ENCODE data around the gene CSNK1G1. TPM values are rescaled to one million over a fixed set of nuclear protein-coding genes. Genes with fewer than 3 reads are reported as not detected.
"Not testable (repeated sequence)": the region's sequence is repeated elsewhere in the genome, so short reads cannot be mapped to it uniquely, and the experiment has no call there.

The CSNK1G1 gene
- total RNA-seq, 1 donor = 34.0 TPM

DNA sequence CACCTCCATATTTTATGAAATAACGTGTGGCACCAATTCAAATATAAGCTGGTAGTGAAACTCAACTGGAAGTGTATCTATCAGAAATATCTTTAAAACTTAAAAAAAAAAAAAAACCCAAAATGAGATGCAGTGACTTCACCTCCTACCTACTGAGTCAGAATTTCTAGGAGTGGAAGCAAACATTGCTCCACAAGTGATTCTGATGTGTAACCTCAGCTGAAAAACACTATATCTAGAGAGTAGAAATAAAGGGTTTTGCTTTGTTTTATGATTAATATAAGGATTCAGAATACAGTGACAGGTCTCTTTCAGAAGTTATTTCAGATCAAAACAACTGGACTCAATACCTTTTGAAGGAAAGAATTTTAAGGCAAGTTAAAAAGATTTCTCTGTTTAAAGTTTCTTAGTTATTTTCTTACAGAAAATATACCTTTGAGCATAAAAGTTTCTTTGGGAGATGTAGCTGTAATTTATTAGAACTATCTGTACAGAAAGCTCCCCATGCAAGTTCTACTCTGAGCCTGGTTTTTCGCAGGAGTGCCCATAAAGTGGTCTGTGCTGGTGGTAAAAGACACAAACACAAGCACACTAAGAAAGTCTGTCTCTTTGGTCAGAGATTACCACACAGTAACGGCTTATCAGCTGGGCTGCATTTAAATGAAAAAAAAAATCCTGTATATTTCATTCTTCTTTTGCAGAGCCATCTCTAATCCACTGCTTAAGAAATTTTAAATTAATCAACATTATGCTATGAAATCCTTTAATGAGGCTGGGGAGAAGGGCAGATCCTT lies 133.2 kb downstream of the CSNK1G1 start:
- H3K27ac ChIP-seq (ENCODE audit: low read depth, low read length) = peak overlapping the region; percentile 17
- DNase-seq (ENCODE audit: insufficient read length, low spot score, missing footprints) = no peak
- no peak for TF ChIP-seq CTCF (IDR thresholded peaks at IDR 0.05; ENCODE audit: extremely low read depth, low read depth, low read length)

GRCh38 chr15:64221911-64222310 lies 134.1 kb downstream of the CSNK1G1 start:
- DNase-seq (ENCODE audit: insufficient read length, low spot score, missing footprints); H2AFZ ChIP-seq (ENCODE audit: low read length); H3K36me3 ChIP-seq (ENCODE audit: insufficient read depth, low read length); H3K27me3 ChIP-seq (ENCODE audit: insufficient read depth, low read length); H3K9me3 ChIP-seq (ENCODE audit: low read depth, low read length); H3K27ac ChIP-seq (ENCODE audit: low read depth, low read length); H3K4me3 ChIP-seq (ENCODE audit: insufficient read depth, low read length); H3K4me2 ChIP-seq (ENCODE audit: insufficient read depth, low read length): not testable (repeated sequence)
- H4K20me1 ChIP-seq (ENCODE audit: insufficient read depth, low read length) = peaks cover 35% of the 10 kb centered on the region
- peaks cover 62% of the 10 kb centered on the region for H3K79me2 ChIP-seq (ENCODE audit: insufficient read depth, low read length)
- peaks cover 15% of the 10 kb centered on the region for H3K4me1 ChIP-seq (ENCODE audit: insufficient read depth, low read length)

More for the DNA sequence above, 133.2 kb downstream of the CSNK1G1 start:
- H3K4me3 ChIP-seq (ENCODE audit: insufficient read depth, low read length) = no peak overlapping the region
- H2AFZ ChIP-seq (ENCODE audit: low read length) = no peak overlapping the region
- peaks cover 68% of the 10 kb centered on the region for H3K79me2 ChIP-seq (ENCODE audit: insufficient read depth, low read length)
- H3K9me3 ChIP-seq (ENCODE audit: low read depth, low read length) = peaks cover 2% of the 10 kb centered on the region
- no peaks in the 10 kb centered on the region for H3K27me3 ChIP-seq (ENCODE audit: insufficient read depth, low read length)
- H4K20me1 ChIP-seq (ENCODE audit: insufficient read depth, low read length) = peaks cover 35% of the 10 kb centered on the region
- peaks cover 15% of the 10 kb centered on the region for H3K4me1 ChIP-seq (ENCODE audit: insufficient read depth, low read length)
- no peak overlapping the region for H3K4me2 ChIP-seq (ENCODE audit: insufficient read depth, low read length)
- no peaks in the 10 kb centered on the region for H3K36me3 ChIP-seq (ENCODE audit: insufficient read depth, low read length)

DNA sequence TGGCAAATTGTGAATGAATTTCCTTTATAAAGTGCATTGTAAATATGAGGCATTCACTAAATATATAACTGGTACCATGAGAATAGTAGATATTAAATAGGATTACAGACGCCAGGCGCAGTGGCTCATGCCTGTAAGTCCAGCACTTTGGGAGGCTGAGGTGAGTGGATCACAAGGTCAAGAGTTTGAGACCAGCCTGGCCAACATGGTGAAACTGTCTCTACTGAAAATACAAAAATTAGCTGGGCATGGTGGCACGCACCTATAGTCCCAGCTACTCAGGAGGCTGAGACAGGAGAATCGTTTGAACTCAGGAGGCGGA lies 138.6 kb downstream of the CSNK1G1 start:
- not testable (repeated sequence) for H4K20me1 ChIP-seq (ENCODE audit: insufficient read depth, low read length); H3K9me3 ChIP-seq (ENCODE audit: low read depth, low read length); DNase-seq (ENCODE audit: insufficient read length, low spot score, missing footprints); H2AFZ ChIP-seq (ENCODE audit: low read length); H3K4me3 ChIP-seq (ENCODE audit: insufficient read depth, low read length); H3K4me1 ChIP-seq (ENCODE audit: insufficient read depth, low read length); H3K4me2 ChIP-seq (ENCODE audit: insufficient read depth, low read length); H3K27ac ChIP-seq (ENCODE audit: low read depth, low read length); H3K27me3 ChIP-seq (ENCODE audit: insufficient read depth, low read length)
- peaks cover 11% of the 10 kb centered on the region for H3K36me3 ChIP-seq (ENCODE audit: insufficient read depth, low read length)
- peaks cover 33% of the 10 kb centered on the region for H3K79me2 ChIP-seq (ENCODE audit: insufficient read depth, low read length)

- peak; percentile 3 for DNase-seq (ENCODE audit: insufficient read length, low spot score, missing footprints)
- peaks cover 11% of the 10 kb centered on the region for H3K36me3 ChIP-seq (ENCODE audit: insufficient read depth, low read length)
- no peak overlapping the region for H3K4me3 ChIP-seq (ENCODE audit: insufficient read depth, low read length)
- H3K79me2 ChIP-seq (ENCODE audit: insufficient read depth, low read length) = peaks cover 29% of the 10 kb centered on the region
- no peaks in the 10 kb centered on the region for H3K27me3 ChIP-seq (ENCODE audit: insufficient read depth, low read length)
- no peak overlapping the region for H3K27ac ChIP-seq (ENCODE audit: low read depth, low read length)
- H4K20me1 ChIP-seq (ENCODE audit: insufficient read depth, low read length) = peaks cover 7% of the 10 kb centered on the region
- H3K4me1 ChIP-seq (ENCODE audit: insufficient read depth, low read length) = no peaks in the 10 kb centered on the region
- H2AFZ ChIP-seq (ENCODE audit: low read length) = no peak overlapping the region
- H3K9me3 ChIP-seq (ENCODE audit: low read depth, low read length) = no peaks in the 10 kb centered on the region
- no peak overlapping the region for H3K4me2 ChIP-seq (ENCODE audit: insufficient read depth, low read length)
- no peak for TF ChIP-seq CTCF (IDR thresholded peaks at IDR 0.05; ENCODE audit: extremely low read depth, low read depth, low read length)
Observed at GRCh38 chr15:64216730-64217428, 139.1 kb downstream of the CSNK1G1 start.

DNA sequence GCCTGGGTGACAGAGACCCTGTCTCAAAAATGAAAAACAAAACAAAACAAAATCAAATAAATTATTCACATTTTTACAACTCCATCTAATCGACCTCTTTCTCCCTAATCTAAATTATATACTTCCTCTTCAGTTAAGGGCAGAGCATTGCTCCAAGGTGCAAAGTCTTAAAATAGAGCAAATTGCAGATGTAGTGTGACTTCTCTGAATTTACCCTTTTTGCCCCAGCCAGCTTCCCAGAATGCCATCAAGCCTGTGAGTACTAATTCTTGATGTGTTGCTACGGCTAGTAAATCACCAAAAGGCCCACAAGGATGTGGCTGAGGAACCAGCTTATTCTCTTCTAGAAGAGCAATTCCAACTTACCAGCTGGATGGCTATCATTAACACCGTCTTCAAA lies 139.8 kb downstream of the CSNK1G1 start:
- H2AFZ ChIP-seq (ENCODE audit: low read length) = no peak overlapping the region
- peaks cover 11% of the 10 kb centered on the region for H3K36me3 ChIP-seq (ENCODE audit: insufficient read depth, low read length)
- H3K4me3 ChIP-seq (ENCODE audit: insufficient read depth, low read length) = no peak overlapping the region
- H3K4me2 ChIP-seq (ENCODE audit: insufficient read depth, low read length) = no peak overlapping the region
- H3K27me3 ChIP-seq (ENCODE audit: insufficient read depth, low read length) = no peaks in the 10 kb centered on the region
- H3K9me3 ChIP-seq (ENCODE audit: low read depth, low read length) = no peaks in the 10 kb centered on the region
- no peak for TF ChIP-seq CTCF (IDR thresholded peaks at IDR 0.05; ENCODE audit: extremely low read depth, low read depth, low read length)
- no peaks in the 10 kb centered on the region for H3K4me1 ChIP-seq (ENCODE audit: insufficient read depth, low read length)
- no peak overlapping the region for H3K27ac ChIP-seq (ENCODE audit: low read depth, low read length)
- H4K20me1 ChIP-seq (ENCODE audit: insufficient read depth, low read length) = peaks cover 3% of the 10 kb centered on the region
- no peak for DNase-seq (ENCODE audit: insufficient read length, low spot score, missing footprints)
- peaks cover 25% of the 10 kb centered on the region for H3K79me2 ChIP-seq (ENCODE audit: insufficient read depth, low read length)

Measured in osteoblast (primary cell).